GM12891 (cell line): ENCODE measurements around the gene MDFIC2.

Experiments used
- SPI1 ChIP-seq: IDR thresholded peaks from 2 replicates; pipeline ENCODE4 v1.6.1; 2011; ENCODE audit warnings: low read depth, low read length, control low read depth
- TAF1 ChIP-seq: IDR thresholded peaks from 2 replicates; pipeline ENCODE4 v1.6.1; 2011; ENCODE audit warnings: low read depth, low read length, control low read depth

- TF ChIP-seq TAF1 (no peak), SPI1 (no peak)
These were observed 48.2 kb downstream of the MDFIC2 start for GRCh38 chr3:70264122-70264780.
